Caki2 (cell line): Measurements from ENCODE around the gene ADORA2A. TPM values are rescaled to one million over a fixed set of nuclear protein-coding genes. Genes with fewer than 3 reads are reported as not detected.

Experiments used
- DNase-seq: peaks from one replicate; pipeline ENCODE4 v3.0.0-alpha.2; 2015; ENCODE audit warnings: low read depth
- in situ Hi-C: cut with HindIII; loops from 2 replicates; pipeline ENCODE4 v1.10.0; 2016; ENCODE audit warnings: low sequenced_read_pairs, low pct_unique_long_range_greater_than_20kb, mixed read lengths
- total RNA-seq: library from RNA; depleted of rRNA; stranded (reverse); fragments of >200 nt; shearing (Covaris generic); gene quantifications from 2 replicates; pipeline ENCODE4 v1.2.3, GENCODE V29; 2014; ENCODE audit warnings: low replicate concordance; rRNA removed

ADORA2A gene
- 6.1 and 15.0 TPM in 2 replicates for total RNA-seq

DNA sequence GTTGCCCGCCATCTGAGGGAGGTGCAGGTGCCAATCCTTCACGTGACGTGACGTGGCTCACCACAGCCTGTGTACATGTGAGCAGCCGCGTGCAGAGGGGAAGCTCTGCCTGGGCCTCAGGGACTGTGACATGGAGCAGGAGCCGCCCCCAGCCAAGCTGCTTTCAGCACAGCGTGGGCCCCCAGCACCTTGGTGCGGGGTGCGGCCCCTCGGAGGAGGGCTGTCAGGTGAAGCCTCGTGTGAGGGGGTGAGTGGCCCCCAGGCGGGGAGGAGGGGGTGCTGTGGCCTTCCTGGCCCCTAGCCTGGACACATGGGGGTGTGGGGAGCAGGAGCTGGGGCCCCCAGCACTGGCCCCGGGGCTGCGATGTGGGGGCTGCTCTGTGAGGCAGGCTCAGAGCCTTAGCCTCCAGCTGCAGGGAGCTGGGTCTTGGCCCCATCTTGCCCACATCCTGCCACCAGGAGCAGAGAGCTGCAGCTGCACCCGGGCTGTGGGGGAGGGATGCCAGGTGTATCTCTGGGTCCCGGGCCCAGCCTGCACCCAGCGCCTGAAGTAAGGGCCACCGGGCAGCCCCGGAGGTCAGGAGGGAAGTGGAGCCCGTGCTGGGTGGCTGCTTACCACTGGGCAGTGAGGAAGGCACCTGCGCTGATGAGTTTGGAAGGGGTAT lies at the start of gene ADORA2A:
Gene ADORA2A, plus strand, starts transcription at position 100 of the 665 bp plus-strand sequence. CDS start 5,806 bp downstream, outside the sequence.
- DNase-seq: no peak
- in situ Hi-C loops: no loop called here

DNA sequence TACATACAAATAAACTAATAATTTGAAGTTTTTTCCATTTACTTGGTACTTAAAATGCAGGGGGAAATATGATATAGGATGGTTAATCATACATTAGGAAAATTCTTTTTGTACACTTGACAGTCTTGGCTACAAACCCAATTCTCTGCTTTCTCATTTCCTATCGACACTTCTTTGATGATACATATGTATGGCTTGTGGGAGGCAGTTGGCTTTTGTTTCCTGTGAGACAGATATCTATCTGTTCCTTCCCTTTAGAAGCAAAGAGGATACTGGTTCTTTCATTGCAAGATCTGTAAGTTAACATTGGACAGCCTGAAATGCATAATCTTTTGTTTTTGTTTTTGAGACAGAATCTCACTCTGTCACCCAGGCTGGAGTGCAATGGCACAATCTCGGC lies 47.9 kb upstream of the ADORA2A start:
- DNase-seq: no peak
- in situ Hi-C loops: no loop called here

DNA sequence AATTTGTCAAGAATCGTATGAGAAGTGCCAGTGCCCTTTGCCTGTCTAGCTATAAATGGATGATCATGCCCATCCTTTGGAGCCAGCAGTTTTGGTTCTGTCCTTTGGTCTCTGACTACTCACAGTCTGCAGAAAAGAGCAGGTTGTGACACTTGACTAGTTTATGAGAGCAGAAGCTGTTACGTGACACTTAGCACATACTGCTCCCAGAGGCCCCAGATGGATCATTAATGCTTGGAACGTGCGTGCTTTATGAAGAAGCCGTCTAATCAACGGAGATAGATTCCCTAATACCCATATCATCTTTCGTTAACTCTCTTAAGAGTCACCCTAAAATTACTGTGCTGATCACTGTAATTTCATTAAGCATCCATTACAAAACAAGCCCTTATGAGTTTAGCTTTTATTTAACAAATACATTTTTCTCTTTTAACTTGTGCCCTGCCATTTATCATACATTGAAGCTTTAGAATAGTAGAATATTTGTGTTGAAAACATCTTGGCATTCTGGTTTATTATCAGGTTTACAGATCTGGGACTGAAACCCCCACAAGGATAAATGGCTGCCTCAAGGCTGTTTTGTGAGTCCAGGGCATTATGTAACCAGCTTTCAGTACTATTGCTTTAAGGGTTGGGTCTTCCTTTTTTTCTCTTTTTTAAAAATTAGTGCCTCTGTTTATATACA lies 47.0 kb upstream of the ADORA2A start:
- no peak for DNase-seq
- in situ Hi-C loops: no loop called here

- in situ Hi-C loops: no loop called here
- DNase-seq: no peak
Measured at GRCh38 chr22:24380905-24381230, 46.5 kb upstream of the ADORA2A start.

DNA sequence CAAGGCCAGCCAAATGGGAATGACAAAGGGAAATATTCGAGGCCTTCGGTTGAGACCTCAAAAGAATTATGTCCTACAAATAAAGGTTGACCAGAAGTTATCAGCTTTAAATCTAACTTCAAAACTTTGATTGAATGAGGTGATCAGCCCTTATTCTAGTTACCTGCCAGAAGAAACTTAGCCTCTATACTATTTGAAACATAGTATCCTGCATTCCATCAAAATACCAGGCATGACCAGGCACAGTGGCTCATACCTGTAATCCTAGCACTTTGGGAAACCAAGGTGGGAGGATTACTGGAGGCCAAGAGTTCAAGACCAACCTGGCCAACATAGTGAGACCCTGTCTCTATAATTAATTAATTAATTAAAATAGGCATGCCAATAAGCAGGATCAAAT lies 44.3 kb upstream of the ADORA2A start:
- no peak for DNase-seq
- in situ Hi-C loops: no loop called here

DNA sequence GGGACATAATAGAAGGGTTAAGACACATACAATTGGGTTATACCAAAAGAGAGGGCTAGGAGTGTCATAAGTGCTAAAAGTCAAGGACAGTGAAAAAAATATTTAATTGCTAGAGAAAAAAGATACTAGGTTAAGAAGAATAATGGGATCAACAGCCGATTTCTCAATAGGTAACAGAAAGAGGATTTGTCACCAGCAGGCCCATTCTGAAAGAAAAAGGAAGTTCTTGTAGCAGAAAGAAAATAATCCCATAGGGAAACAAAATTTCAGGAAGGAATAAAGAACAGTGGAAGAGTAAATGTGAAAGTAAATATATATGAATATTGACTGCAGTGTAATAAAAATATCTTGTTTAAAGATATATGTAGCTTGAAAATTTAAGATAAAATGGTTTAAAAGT lies 43.3 kb upstream of the ADORA2A start:
- in situ Hi-C loops: no loop called here
- DNase-seq: no peak

DNA sequence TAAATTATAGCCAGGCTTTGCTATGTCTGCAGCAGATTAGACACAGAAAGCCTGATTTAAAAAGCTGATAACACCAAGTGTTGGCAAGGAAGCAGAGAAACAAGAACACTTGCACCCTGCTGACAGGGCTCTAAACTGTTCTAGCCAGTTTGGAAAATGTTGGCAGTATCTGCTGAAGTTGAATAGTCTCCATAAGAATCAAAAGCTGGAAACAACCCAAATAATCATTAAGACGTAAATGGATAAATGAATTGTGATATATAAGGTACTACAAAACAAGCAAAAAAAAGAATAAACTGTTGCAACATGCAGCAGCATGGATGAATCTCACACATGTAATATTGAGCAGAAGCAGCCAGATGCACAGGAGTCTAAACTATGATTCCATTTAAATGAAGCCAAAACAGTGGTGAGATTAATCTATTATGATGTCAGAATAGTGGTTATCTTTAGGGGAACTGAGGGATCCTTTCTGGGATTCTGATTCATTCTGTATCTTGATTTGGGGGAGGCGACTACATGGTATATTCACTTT lies 40.4 kb upstream of the ADORA2A start:
- in situ Hi-C loops: no loop called here

DNA sequence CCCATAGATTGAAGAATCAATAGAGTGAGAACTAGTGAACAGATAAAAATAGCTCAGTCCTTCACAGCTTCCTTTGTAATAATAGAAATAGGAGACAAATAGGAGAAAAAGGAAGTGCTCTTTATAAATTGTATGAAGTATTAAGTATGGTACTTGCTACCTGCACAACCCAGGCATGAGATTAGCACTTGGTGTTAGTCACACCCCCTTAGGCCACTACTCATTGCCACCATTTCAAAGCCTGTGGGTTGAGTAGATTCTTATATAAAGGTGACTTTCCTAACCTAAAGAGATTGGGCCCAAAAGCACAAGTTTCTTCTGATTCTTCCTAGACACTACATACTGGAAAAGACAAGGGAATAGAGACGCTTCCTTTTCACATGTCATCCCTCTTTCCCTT lies 37.7 kb upstream of the ADORA2A start:
- in situ Hi-C loops: no loop called here
- DNase-seq: no peak

More for the DNA sequence above, 40.4 kb upstream of the ADORA2A start:
- no peak for DNase-seq

DNA sequence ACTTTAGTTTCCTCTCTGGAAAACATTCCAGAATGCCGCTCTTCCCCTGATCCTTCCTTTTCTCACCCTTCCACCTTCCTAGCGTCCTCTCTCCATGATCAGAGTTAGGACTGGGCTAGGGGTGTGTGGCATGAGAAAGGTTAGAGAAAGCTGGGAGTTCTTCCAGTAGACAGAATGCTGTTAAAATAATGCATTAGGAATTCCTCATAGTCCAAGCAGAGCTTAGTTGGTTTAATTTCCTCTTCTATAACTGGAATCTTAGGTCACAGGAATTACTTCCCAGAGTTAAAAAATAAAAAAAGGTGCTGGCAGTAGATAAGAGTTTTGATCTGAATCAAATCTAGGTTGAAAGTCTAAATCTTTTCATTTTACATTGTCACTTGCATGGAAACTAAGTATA lies 37.2 kb upstream of the ADORA2A start:
- no peak for DNase-seq
- in situ Hi-C loops: no loop called here

DNA sequence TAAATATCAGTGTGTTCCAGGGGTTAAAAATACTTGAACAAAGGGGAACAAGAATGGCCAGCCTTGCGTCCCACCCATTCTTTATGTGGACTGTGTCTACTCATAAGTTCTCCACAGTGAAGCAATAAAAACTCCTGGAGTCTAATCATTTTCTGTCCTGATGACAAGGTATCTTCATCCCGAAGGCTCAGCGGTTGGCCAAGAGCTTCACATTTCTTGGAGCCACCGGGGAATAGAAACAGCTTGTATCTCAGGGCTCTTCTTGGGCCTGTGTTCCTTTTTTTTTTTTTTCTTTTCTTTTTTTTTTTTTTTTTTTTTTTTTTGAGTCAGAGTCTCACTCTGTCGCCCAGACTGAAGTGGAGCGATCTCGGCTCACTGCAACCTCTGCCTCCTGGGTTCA lies 36.8 kb upstream of the ADORA2A start:
- DNase-seq: no peak
- in situ Hi-C loops: no loop called here

DNA sequence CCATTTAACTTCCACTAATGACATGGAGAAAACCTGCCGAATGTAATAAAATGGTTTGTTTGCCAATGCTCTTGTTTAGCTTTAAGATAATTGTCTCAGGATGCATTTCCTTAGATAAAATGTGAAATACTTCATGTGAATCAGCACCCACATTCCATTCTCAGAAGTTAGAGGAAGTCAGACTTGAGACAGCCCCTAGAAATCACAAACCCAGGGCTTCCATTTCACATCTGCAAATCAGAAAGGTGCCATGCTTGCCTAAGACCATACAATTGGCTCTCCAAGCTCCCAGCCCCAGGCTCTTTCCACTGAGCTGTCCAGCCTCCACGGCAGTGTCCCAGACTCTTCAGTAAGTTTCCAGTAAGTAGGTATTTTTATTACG lies 35.6 kb upstream of the ADORA2A start:
- in situ Hi-C loops: no loop called here
- DNase-seq: no peak

DNA sequence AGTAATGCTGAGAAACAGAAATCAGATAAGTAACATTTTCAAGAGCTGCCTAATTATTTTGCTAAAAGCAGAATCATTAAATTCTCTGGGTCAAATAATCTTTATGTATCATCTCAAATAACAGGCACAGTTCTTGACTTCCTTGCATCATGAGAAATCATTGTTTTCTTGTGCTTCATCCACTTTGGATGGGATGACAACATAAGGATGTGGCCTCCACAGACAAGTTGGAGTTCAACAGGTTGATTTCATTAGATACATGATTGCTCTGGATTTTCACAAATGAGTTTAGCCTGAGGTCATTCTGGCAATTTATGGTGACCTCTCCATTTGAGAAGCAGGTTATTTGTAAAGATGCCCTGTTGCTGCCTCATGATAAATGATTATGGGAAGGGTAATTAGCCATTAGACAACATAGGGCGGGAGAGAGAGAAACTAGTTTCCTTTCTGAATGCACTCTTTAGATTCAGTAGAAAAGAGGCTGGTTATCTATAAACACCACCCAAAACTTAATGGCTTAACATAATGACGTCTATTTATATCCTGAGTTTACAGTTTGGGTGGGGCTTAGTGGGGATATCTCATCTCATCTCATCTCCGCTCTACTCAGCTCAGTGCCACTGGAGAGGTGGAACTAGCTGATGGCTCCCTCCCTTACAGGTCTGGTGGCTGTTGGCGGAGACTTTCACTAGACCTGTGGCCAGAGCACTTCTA lies 35.0 kb upstream of the ADORA2A start:
- in situ Hi-C loops: no loop called here
- DNase-seq: no peak

GRCh38 chr22:24393012-24393559 lies 34.3 kb upstream of the ADORA2A start:
- DNase-seq: no peak
- in situ Hi-C loops: no loop called here

DNA sequence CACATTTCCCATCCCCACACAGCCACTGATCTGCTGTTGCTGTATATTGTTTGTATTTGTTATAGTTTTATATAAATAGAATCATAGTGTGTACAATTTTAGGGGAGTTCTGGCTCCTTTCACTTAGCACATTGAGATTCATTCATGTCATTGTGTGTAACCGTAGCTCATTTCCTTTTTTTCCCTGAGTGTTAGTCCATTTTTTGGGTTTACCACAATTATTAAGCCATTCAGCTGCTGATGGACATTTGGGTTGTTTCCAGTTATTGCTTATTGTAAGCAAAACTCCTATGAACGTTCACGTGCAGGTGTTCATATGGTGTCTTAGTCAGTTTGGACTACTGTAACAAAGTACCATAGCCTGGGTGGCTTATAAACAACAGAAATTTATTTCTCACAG lies 33.6 kb upstream of the ADORA2A start:
- DNase-seq: no peak
- in situ Hi-C loops: no loop called here

GRCh38 chr22:24394254-24394653 lies 33.1 kb upstream of the ADORA2A start:
- in situ Hi-C loops: no loop called here
- no peak for DNase-seq

- in situ Hi-C loops: no loop called here
- DNase-seq: no peak
Measured at GRCh38 chr22:24398409-24398808, 29.0 kb upstream of the ADORA2A start.

DNA sequence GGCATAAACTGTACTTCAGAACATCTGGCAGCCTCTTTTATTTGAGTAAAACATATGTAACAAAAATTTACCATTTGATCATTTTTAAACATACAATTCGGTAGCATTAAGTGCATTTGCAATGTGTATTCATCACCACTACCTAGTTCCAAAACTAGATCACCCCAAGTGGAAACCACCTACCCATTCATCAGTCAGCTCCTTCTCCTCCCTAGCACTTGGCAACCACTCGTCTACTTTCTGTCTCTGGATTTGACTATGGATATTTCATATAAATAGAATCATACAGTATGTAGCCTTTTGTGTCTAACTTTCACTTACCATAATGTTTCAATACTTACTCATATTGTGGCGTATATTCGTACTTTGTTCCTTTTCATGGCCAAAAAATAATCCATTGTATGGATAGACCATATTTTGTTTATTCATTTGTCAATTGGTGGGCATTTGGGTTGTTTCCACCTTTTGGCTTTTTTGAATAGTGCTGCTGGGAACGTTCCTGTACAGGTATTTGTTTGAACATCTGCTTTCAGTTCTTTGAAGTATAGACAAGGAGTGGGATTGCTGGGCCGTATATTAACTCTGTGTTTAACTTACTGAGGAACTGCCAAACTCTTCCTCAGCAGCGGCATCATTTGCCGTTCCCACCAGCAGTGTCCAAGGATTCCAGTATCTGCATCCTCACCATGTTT lies 27.2 kb upstream of the ADORA2A start:
- no peak for DNase-seq
- in situ Hi-C loops: no loop called here

GRCh38 chr22:24400726-24401596 lies 26.4 kb upstream of the ADORA2A start:
- peak; percentile 30 for DNase-seq
- in situ Hi-C loops: no loop called here
